HG03025 (cell line): ENCODE measurements around the gene ANKRD16.

ENCODE experiments used
- ATAC-seq: cut with Tn5 transposase; IDR thresholded peaks from one replicate; pipeline ENCODE4 v1.9.1; 2021; ENCODE audit warnings: mild to moderate bottlenecking, moderate library complexity; ENCODE audit not compliant: unreplicated experiment, low FRiP score

The ANKRD16 gene

DNA sequence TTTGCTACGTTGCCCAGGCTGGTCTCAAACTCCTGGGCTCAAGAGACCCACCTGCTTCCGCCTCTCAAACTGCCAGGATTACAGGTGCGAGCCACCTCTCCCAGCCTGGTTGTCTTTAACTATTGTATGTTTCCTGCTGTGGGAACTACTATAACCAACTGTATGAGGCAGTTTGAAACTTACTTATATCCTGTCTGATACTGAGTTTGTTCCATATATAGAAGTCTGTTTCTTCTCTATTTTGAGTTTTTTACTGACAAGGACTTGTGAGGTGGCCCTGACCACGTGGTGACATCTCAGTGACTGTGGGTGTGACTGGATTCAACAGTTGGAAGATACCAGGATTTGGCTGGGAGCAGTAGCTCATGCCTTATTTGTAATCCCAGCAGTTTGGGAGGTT, 14.5 kb upstream of the ANKRD16 start:
- ATAC-seq, result peak; percentile 92

- no peak for ATAC-seq
These were observed 13.9 kb upstream of the ANKRD16 start for GRCh38 chr10:5903563-5903962.

- no peak for ATAC-seq
These were observed 13.0 kb upstream of the ANKRD16 start for GRCh38 chr10:5902511-5903274.

DNA sequence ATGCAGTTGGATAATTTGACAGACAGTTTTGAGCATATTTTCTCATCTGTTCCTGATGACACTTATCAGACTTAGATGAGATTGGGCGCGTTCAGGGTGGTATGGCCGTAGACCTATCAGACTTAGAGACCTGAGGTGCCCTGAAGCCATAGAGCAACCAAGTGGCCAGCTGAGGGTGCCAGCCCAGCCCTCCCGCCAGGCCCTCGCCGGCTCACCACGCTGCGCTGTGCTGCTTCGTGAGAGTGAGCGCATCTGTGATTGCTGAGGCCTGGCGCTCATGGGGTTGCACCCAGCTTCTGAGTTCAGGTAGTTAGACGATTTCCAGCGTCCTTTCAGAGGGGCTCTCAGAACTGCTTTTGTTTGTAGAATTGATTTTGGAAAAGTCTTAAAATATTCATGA, 10.6 kb upstream of the ANKRD16 start:
- no peak for ATAC-seq

- no peak for ATAC-seq
These were observed 8.5 kb upstream of the ANKRD16 start for GRCh38 chr10:5898163-5898562.

DNA sequence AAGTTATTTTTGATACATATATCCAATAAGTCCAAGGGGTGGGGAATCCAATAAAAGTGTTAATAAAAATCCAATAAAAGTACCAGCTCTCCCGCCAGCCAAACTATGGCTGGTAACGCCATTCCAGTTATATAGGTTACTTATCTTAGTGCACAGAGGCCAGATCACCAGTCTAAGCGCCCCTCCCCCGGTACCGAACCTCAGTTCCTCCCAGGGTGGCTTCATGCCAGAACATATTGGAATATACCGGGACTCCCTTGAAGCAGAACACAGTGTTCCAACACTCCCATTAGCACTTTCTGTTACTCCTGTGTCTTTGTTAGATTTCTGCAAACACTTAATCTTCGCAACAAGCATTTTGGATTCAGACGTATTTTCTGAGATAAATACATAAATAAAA, 7.8 kb upstream of the ANKRD16 start:
- ATAC-seq, result no peak

GRCh38 chr10:5897053-5897340, 7.3 kb upstream of the ANKRD16 start:
- ATAC-seq, result no peak

DNA sequence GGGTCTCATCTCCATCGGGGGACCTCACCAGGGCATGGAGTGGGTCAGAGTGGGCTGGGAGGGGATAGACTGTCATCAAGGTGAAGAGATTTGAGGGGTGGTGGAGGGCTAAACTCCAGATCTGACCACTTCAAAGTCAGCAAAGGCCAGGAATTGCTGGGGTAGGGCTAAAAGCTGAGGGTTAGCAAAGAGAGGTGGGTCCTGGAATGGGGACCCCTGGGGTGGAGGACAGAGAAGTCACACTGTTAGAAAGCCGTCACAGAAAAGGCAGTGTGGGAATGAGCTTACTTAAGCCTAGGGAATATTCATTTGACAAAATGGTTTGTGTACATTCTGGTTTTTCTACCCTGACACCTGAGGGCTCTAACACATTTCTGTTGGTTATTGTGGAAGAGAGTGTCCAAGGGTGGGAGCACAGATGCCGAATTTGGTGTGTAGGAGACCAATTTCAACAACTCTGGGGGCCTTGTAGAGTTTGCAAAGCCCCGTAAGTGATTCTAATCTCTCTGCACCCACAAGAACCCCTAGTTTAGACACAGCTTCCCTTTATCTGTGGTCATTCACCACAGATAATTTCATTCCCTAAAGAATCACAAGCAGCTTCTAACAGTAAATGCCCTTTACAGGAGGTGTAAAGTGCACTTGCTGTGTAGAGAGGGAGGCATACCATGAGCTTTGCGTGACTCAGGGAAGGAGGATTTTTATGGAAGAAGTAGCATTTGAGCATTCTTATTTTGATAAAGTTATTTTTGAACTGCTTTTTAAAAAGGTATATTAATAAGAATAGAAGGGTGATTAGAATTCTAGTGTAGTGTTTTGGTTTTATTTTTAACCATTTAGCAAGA, 6.7 kb upstream of the ANKRD16 start:
- ATAC-seq, result peak; percentile 21

DNA sequence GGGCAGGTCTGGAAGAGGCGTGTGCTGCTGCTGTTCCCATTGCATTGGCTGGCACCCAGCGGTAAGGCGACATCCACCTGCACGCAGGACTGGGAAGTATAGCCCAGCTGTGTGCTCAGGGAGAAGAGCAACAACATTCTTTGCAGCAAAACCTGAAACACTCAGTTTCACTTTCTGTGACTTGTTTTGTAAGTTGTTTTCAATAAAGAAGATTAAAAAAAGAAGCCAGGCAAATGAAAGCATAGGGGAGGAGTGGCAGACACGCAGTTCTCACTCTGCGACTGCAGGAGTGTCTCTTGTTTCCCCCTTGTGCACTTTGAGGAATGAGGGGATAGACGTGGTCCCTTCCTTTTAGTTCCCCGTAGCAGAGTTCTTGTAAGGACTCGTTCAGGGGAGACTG, 6.1 kb upstream of the ANKRD16 start:
- peak; percentile 76 for ATAC-seq

GRCh38 chr10:5895365-5895764, 5.7 kb upstream of the ANKRD16 start:
- no peak for ATAC-seq

DNA sequence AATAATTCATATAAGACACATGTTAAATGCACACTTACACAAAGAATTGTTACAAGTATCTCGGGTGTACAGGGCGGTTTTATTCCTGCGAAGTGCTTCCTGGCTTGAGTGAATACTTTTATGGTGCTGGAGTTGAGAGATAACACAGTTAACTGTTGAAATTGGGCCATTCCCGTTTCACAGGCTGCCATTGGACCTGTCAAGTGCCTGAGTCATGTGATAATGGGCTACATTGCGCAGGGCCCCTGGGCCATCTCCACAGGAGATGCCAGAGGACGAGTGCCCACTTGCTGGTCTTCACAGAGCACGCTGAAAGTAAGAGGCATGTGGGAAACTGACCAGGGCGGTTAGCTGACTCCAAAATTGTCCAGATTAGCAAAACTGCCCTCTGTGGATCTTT, 5.2 kb upstream of the ANKRD16 start:
- ATAC-seq, result no peak

- ATAC-seq, result no peak
These were observed 4.7 kb upstream of the ANKRD16 start for GRCh38 chr10:5894403-5894802.

DNA sequence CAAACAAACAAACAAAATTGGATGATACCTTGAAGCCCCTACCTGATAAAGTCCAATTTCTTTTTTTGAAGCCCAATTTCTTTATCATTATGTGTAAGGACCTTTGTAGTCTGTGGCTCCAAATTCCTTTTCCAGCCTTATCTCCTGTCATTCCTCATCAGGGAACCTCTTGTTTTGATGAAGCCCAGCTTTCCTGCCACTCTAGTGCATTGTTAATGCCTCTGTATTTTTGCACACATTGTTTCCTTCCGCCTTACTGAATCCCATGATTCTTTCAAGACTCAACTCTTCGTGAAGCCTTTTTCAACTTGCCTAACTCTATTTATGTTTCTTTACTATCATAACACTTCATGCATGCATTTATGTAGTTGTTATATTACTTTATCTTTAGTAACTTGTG, 3.6 kb upstream of the ANKRD16 start:
- no peak for ATAC-seq

DNA sequence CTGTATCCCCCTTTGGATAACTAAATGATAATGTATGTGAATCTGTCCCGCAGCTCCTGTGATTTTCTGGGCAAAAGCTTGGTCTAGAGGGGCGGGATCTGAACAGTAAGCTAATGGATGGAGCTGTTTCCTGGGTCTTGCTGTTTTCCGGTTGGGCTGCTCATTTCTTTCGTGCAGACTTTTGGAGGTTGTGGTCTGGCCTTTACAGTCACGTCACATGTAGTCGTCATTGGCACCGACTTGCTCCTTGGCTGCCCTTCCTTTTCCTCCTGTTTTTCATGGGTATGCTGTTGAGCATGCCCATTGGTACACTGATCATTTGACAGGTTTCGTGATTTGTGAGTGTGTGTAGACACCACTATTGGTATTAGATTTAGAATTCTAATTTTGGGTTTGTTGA, 2.3 kb upstream of the ANKRD16 start:
- no peak for ATAC-seq

DNA sequence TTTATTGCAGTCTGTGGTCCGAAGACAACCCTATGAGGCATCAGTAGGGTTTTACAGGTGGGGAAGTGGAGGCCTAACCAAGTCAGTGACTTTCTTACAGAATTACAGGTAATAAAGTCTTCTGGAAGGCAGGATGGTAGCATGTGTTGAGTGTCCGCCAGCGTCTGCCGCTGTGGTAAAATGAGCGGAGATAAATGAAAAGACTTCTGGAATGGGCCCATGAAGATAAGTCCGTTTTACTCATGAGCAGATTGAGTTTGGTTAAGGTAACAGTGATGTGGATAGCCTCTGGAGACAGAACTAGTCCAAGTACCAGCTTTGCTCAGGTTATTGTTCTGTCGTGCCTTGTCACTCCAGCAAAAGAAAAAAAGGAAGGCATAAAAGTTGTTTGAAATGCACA, 1.3 kb upstream of the ANKRD16 start:
- ATAC-seq, result no peak

DNA sequence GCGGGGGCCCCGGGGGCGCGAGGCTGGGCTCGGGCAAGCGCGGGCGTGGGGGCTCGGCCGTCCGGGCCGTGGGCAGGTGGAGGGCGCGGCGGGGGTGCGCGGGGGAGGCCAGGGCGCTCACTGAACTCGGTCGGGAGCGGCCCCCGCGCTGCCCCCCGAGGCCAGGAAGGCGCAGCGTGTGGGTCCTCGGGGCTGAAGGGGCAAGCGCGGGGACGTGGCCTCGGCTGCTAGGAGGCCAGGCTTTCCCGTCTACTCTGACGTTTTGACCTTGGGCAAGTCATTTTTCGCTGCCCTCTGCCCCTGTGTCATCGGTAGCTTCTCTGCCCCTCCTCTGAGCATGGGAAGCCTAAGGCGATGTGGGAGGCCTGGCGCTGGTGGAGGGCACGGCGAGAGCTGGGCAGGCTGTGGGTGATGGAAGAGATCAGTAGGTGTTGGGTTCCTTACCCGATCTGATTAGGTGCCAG, 791 bp upstream of the ANKRD16 start:
- ATAC-seq, result no peak

- peak; percentile 25 for ATAC-seq
These were observed 660 bp downstream of the ANKRD16 start for GRCh38 chr10:5888843-5889623.

- ATAC-seq, result no peak
These were observed 1.3 kb downstream of the ANKRD16 start for GRCh38 chr10:5888351-5888750.

- ATAC-seq, result no peak
These were observed 2.1 kb downstream of the ANKRD16 start for GRCh38 chr10:5887641-5888040.

DNA sequence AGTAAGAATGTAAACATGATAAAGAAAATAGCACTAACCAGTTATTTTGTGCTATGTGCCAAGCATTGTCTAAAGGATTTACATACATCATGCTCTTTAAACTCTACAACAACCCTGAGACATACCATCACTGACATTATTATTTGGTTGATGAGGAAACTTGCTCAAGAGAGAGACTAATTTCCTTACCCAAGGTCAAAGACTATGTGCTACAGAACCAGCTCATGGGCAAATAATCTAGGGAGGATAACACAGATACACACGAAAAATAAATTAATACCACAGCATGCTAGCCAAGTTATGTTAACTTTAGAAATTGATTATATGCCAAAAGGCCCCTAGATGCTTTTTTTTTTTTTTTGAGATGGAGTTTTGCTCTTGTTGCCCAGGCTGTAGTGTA, 2.7 kb downstream of the ANKRD16 start:
- ATAC-seq, result no peak

GRCh38 chr10:5885619-5886018, 4.1 kb downstream of the ANKRD16 start:
- ATAC-seq, result no peak
